Neutrophil (primary cell): ENCODE data around the gene TMEM145.

Experiments
- H3K27ac ChIP-seq: fragments of 200-600 bp; sonication (generic); 2 replicates; pipeline ENCODE4 v1.5.1; 2016; ENCODE audit warnings: mild to moderate bottlenecking, moderate library complexity
- H3K27me3 ChIP-seq: fragments of 200-600 bp; sonication (generic); 2 replicates; pipeline ENCODE4 v1.6.0; 2016; ENCODE audit warnings: mild to moderate bottlenecking
- H3K36me3 ChIP-seq: fragments of 200-600 bp; sonication (generic); 2 replicates; pipeline ENCODE4 v1.5.1; 2017
- H3K4me1 ChIP-seq, 2 experiments: fragments of 200-600 bp in 1 of 2; sonication (generic) in 1 of 2; 1 replicate in 1 of 2; 2 replicates in 1 of 2; pipeline versions ENCODE4 v1.5.1 to v1.6.1; 2013 to 2016; ENCODE audit warnings: low read depth in 1 of 2, low read length in 1 of 2, mild to moderate bottlenecking in 1 of 2, moderate library complexity in 1 of 2; ENCODE audit not compliant: control insufficient read depth in 1 of 2, insufficient read depth in 1 of 2
- H3K4me3 ChIP-seq, 2 experiments: fragments of 200-600 bp in 1 of 2; sonication (generic) in 1 of 2; 1 replicate in 1 of 2; 2 replicates in 1 of 2; pipeline ENCODE4 v1.5.1; 2013 to 2016; ENCODE audit warnings: low read depth in 1 of 2, low read length in 1 of 2, mild to moderate bottlenecking in 1 of 2, moderate library complexity in 1 of 2
- H3K9me3 ChIP-seq: fragments of 200-600 bp; sonication (generic); 2 replicates; pipeline ENCODE4 v1.5.1; 2016
- TF ChIP-seq, protein P1 (sequence below): fragments of 200-600 bp; sonication (generic); IDR thresholded peaks from 2 replicates; pipeline ENCODE4 v1.5.1; 2016; ENCODE audit warnings: antibody characterized with exemption

The TMEM145 gene

DNA sequence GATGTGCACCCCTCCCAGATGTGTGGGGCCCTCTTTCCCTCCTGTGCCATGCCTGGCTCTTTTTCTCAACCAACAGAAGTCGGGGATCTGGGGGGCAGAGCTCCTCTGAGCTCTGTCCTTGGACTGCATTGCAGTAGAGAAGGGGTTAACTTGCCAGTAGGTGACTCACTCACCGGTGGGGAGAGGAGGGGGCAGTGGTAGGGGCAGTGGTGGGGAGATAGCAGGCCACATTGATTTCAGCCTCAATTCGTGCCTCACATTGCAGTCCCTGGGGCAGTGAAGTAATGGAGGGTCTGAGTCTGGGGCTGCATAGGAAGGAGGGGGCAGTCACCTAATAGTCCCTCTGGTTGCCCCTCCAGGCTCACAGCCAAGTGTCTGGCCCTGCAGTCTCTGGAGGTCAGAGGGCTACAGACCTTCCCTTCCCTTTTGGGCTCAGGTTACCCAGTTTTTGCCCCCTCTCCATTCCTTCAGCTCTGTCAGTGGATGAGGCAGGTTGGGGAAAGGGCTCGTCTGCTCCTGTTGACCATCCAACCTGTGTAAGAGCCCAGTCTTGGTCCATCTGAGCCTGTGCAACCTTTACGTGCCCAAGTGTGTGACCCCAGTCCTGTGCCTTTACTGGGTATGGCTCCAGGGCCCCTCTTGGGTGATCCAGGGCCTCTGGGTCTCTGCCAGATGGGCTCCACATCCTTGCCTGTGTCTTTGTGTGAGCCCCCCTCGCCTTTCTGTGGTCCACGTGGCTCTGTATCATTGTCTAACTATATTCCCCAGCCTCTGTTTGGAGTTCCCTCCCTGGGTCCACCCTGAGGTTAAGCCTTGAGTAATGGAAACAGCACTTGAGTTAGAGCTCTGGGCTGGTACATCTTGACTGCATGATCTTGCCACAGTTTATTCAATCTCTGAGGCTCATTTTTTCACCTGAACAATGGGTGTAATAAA, 31.0 kb upstream of the TMEM145 start:
- H3K36me3 ChIP-seq: peaks cover 5% of the 10 kb centered on the region
- H3K27me3 ChIP-seq: peaks cover 27% of the 10 kb centered on the region
- no peaks in the 10 kb centered on the region for H3K9me3 ChIP-seq
- H3K4me3 ChIP-seq: peak overlapping the region in 1 of 2 experiments; percentile 80
- H3K4me1 ChIP-seq: peaks cover 64 to 65% of the 10 kb centered on the region in 2 experiments
- H3K27ac ChIP-seq: peak overlapping the region; percentile 95
- TF ChIP-seq, protein P1, sequence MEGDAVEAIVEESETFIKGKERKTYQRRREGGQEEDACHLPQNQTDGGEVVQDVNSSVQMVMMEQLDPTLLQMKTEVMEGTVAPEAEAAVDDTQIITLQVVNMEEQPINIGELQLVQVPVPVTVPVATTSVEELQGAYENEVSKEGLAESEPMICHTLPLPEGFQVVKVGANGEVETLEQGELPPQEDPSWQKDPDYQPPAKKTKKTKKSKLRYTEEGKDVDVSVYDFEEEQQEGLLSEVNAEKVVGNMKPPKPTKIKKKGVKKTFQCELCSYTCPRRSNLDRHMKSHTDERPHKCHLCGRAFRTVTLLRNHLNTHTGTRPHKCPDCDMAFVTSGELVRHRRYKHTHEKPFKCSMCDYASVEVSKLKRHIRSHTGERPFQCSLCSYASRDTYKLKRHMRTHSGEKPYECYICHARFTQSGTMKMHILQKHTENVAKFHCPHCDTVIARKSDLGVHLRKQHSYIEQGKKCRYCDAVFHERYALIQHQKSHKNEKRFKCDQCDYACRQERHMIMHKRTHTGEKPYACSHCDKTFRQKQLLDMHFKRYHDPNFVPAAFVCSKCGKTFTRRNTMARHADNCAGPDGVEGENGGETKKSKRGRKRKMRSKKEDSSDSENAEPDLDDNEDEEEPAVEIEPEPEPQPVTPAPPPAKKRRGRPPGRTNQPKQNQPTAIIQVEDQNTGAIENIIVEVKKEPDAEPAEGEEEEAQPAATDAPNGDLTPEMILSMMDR: no peak

GRCh38 chr19:42282819-42283187, 30.3 kb upstream of the TMEM145 start:
- Histone ChIP-seq H3K4me3 (peak overlapping the region; percentile 79 to 80), H3K9me3 (no peaks in the 10 kb centered on the region), H3K36me3 (peaks cover 12% of the 10 kb centered on the region), H3K4me1 (peaks cover 64 to 65% of the 10 kb centered on the region in 2 experiments), H3K27me3 (peaks cover 27% of the 10 kb centered on the region), H3K27ac (peak overlapping the region; percentile 95)
- TF ChIP-seq, protein P1: no peak

- Histone ChIP-seq H3K4me3 (peak overlapping the region; percentile 79 to 80), H3K4me1 (peaks cover 62 to 65% of the 10 kb centered on the region in 2 experiments)
Observed at GRCh38 chr19:42283188-42284065, 29.7 kb upstream of the TMEM145 start.

DNA sequence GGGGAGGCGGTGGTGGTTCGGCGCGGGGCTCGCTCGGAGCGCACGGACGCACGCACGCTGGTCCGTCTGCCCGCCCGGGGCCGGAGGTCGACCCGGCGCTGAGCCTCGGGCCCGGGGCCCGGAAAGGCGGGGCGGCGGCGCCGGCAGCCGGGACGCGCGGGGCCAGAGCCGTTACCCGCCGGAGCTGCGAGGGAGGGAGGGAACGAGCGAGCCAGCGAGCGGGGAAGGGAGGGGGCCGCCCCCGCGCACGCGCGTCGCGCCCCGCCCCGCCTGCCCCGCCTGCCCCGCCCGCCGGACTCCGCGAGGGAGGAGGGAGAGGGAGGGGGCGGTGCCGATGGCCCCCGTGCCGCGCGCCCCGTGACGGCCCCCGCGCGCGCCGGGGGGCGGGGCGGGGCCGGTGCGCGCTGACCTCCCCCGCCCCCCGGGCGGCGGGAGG, 29.0 kb upstream of the TMEM145 start:
- Histone ChIP-seq H3K4me3 (peak overlapping the region in 1 of 2 experiments; percentile 49), H3K9me3 (no peaks in the 10 kb centered on the region), H3K27ac (peak overlapping the region; percentile 95), H3K36me3 (peaks cover 25% of the 10 kb centered on the region), H3K4me1 (peaks cover 59 to 63% of the 10 kb centered on the region in 2 experiments), H3K27me3 (peaks cover 27% of the 10 kb centered on the region)
- TF ChIP-seq, protein P1: no peak

More at GRCh38 chr19:42283188-42284065, 29.7 kb upstream of the TMEM145 start:
- peak overlapping the region; percentile 95 for H3K27ac ChIP-seq
- H3K9me3 ChIP-seq: no peaks in the 10 kb centered on the region
- TF ChIP-seq, protein P1: peak; percentile 58
- peaks cover 19% of the 10 kb centered on the region for H3K36me3 ChIP-seq
- peaks cover 27% of the 10 kb centered on the region for H3K27me3 ChIP-seq

DNA sequence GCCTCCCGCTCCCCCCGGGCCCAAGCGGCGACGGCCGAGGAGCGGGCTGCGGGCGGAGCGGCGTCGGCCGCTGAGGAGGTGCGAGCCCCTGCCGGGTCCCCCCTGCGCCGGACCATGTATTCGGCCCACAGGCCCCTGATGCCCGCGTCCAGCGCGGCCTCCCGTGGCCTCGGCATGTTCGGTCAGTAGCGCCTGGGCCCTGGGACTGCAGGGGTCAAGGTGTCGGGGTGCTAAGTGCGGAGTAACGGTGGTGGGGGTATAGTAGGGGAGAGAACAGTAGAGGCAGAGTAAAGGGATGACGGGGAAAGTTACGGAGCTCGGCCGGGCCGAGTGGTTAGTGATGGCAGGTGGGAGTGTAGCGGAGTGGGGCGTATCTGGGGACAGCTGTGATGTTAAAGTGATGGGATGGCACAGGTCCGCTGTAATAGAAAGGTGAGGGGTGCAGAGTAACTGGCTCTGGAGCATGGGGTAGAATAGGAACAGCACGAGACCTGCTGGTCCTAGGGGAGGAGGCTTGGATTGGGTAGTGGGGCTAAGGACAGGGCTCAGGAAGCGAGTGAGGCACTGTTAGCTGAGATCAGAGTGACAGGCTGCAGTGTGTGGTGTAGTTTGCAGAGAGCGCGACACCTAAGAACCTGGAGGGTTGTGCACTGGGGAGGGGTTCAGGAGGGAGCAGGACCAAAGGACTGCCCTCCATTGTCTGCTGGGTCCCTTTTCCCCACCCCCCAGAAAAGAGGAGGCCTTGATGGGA, 28.3 kb upstream of the TMEM145 start:
- peak overlapping the region; percentile 95 for H3K27ac ChIP-seq
- H3K4me1 ChIP-seq: peaks cover 52 to 56% of the 10 kb centered on the region in 2 experiments

More for the DNA sequence above, 28.3 kb upstream of the TMEM145 start:
- no peaks in the 10 kb centered on the region for H3K9me3 ChIP-seq
- peak overlapping the region; percentile 74 to 91 for H3K4me3 ChIP-seq
- peaks cover 32% of the 10 kb centered on the region for H3K36me3 ChIP-seq
- H3K27me3 ChIP-seq: peaks cover 26% of the 10 kb centered on the region
- TF ChIP-seq, protein P1: no peak
